NCI-H446 (cell line): ENCODE results near the gene SYTL5.

Source experiments
- DNase-seq, 2 experiments: peaks; one replicate each; lab custom pipeline; 2025; lab: John Stamatoyannopoulos, UW

Gene SYTL5

DNA sequence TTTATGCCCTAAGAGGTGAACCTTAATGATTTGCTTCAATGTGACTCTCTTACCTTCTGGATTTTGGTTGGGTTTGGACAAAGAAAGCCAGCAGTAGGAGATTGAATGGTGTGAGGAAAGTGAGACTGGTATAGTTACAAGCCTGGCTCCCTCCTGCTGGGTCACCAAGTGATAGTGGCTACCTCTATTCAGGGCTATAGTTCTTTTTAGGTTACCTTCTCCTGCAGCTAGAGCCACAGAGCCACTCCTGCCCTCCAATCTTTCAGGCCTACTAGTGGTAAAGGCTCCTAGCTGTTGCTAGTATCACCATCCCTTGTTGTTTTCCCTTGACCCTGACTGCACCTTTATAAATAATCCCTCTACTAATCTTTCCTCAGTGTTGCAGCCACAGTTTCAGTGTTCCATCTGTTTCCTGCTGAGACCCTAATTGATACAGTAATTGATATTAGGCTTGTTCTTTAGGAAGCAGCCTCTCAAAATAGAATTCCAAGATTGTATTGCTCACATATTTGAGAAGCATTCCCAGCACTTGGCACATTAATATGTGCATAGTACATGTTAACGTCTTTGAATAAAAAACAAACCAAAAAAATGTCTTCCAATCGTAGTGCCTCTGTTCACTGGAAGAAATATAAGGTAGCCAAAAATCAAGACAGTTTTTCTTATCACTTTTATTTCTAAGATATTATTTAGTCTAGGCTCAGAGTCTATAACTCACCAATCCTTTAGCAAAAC lies 132.0 kb downstream of the SYTL5 start:
- no peak for DNase-seq

DNA sequence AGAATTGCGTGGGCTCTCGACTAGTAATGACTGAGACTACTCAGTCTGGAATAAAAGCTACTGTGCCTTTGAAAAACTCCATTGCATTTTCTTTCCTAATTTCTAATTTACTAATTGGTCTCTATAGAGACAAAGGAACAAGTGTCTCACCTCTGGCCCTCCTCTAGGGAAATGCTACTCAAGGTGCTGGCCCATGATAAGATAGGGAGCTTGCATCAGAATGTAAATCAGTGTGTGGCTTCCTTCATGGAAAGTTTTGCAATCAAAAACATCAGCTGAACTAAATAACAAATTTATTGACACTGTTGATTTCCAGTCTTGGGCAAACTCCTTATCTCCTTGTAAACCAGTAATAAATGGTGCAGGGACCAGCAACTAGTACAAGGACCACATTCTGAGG lies 132.5 kb downstream of the SYTL5 start:
- DNase-seq: no peak

DNA sequence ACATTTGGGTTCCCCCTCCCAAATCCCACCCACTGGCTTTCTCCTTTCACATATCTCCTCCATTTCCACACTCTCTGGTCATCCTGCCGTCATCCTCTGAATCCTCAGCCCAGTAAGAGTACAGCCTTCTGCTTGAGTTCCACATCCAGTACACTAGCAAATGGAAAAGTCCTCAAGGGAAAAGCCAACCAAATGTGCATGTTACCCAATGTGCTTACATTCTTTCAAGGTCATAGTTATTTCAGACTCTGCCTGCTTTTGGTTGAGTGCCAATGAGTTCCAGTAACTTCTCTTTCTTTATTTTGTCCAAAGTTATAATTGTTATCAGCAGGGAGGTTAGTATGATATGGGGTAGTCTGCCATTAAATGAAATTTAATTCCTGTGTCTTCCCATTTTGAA lies 136.3 kb downstream of the SYTL5 start:
- DNase-seq: no peak

DNA sequence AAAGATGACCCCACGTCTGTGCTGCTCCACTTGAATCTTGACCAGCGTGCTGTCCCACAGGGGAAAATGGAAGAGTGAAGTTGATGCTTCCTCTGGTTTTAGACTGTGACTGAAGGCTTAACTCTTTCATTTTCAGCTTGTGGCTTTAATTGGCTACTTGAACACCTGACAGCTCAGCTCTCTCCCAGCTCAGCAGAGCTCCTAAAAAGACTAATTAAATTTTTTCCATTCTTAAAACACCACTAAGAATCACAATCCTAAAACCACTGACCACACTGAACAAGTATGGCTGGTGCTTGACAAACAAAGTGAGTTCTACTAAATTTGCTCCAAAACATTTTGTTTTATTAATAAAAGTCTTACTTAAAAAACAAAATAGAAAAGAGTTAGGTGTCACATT lies 142.7 kb downstream of the SYTL5 start:
- no peak for DNase-seq

DNA sequence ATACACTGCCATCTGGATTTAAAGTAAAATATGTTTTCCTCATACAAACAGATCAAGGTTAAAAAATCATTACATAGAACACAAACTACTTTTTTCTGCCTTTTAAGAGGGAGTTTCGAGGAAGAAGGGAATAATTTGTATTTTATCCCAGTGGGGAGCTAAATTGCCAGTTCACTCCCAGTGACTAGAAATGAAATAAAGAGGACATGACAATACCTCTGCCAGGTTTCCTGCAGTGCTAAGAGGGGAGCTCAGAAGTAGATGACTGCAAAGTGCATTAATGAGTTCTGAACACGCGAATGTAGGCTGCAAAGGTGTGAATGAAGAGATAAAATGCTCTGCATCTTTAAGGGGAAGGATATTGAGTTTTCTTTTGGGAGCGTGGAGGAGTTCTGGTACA lies 144.6 kb downstream of the SYTL5 start:
- no peak for DNase-seq

DNA sequence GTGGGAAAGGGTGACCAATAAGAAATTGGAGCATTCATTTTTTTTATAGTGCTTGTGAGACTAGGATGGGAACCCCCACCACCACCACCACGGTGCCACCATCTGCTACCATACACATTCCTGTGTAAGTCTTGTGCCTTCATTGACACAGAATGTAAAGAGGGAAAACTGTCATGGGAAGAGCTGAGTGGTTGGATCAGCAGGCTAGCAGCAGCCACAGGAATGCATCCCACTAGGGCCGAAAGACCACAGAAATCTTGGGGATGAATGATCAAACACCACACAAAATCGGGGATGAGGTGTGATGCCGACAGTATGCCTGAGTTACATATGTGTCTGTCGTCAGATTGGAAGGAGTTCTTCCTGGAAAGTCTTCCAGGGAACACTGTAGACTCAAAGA lies 145.1 kb downstream of the SYTL5 start:
- DNase-seq: no peak

DNA sequence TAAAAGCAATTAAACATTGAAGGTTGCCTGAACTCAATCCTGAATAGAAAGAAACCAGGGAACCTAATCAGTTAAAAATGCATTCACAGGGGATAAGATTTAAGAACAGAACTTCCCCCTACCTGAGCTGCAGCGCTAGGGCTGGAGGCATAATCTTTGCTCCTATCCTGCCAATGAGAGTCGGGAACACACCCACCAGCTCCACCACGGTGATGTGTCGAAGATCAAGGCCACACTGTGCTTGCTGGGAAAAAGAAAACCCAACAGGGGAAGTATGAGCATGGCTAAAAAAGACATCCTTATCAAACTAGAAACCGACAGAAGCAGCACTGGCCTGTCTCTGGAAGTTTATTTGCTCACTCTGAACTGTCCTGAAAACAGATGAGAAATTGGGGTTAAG lies 148.0 kb downstream of the SYTL5 start:
- DNase-seq: no peak

DNA sequence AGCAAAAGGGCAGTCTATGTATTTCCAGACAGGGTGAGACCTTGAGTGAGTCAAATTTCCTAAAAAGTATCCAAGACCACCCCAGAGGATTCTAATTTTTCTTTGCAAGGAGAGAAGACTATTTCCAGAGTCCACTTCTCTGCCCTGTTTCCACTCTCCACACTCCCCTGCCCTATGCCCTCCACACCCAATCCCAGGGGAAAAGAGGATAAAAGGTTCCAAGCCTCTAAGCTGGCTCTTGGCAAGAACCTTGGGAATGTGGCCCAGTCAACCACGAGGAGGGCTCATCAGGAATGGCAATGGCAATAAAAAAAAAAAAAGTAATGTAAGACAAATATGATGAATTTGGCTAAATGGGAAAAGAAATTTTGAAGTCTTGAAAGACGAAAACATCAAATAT lies 148.5 kb downstream of the SYTL5 start:
- DNase-seq: peak in 1 of 2 experiments; percentile 37

DNA sequence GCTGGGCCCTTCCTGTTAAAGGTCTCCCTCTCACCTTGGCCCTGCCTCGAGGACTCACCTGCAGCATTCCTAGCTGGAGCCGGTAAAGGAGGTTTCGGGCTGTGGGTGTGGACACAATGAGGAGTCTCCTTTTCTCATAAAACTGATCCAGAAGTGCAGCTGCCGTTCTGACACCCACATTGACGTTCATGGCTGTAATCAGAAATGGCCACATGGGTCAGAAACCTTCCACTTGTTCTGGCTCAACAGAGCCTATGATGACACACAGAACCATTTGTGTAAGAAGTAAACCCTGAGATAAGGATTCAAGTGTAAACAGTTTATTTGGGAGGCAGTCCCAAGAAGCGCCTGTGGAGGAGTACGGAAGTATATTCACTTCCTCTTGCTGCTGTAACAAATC lies 150.5 kb downstream of the SYTL5 start:
- DNase-seq: no peak

DNA sequence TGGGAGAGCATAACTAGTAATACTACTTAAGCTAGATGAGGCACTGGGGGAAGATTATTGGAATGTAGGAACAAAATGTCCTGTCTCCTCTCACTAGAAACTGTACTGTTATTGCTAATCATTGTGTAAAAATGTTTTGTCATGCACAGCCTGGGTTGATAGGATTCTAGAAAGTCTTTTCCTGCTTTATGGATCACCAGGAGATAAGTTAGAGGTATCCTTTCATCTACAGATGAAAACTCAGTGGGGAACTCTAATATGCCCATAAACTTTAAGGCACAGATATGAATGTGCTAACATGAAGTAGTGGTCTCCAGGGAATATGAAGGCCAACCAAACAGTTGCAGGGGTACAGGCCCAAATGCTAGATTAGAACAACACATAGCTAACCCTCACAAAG lies 156.8 kb downstream of the SYTL5 start:
- DNase-seq: no peak

DNA sequence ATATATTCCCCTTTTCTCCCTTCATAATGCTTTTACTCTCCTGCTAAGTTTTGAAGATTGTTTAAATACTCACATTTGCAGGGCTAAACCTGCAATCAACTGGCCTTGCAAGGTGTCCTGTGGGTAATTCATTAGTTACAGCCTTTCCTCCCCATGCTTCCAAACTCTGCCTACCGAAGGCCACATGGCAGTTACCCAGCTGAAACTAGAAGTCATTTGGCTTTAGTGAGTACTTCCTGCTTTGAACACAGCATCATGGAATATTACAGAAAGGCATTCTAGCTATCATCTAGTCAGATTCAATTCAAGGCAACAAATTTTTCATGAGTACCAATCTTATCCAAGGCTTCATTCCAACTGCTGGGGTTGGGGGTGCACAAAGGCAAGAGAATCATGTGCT lies 158.7 kb downstream of the SYTL5 start:
- no peak for DNase-seq

DNA sequence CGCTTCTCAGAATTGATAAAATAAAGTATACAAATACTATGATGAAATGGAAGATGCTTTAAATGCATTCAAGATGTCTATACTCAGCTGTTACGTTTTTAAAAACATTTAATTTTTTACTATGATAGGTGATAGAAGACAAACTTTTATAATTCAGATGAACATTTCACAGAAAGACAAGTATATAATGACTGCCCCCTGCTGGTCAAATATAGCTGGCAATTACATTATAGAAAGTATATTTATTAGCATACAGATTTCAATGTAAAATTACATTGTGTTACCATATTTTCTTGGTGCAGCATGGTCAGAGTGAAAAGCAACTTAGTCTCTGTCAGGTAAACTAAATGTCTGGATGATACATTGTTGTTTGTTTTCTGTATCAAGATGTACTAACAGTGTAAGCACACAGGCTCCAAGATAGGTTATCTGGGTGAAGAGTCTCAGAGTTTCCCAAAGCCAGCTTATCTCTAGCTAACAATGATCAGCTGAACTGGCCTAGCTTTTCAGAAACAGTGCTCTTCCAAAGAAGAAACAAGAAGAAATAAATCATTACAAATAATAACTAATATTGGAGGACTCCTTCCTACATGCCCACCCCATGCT lies 160.2 kb downstream of the SYTL5 start:
- DNase-seq: peak; percentile 12 to 53

DNA sequence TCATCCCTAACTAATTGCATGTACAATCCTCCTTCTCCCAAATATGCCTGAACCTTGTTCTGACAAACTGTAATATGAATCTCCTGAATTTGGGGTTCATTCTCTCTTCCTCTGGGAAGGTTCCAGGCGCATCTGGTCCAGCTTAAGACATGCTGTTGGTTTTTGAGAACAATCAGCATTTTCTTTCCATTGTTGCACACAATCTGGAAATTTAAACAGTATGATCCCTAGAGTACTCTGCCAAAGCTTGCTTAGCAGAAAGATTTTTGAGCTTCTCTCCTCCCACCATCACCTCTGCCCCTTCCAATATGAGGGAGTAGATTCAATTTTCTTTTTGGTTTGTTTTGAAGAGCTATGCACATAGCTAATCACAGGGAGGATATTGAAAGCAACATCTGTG lies 164.2 kb downstream of the SYTL5 start:
- DNase-seq: no peak

DNA sequence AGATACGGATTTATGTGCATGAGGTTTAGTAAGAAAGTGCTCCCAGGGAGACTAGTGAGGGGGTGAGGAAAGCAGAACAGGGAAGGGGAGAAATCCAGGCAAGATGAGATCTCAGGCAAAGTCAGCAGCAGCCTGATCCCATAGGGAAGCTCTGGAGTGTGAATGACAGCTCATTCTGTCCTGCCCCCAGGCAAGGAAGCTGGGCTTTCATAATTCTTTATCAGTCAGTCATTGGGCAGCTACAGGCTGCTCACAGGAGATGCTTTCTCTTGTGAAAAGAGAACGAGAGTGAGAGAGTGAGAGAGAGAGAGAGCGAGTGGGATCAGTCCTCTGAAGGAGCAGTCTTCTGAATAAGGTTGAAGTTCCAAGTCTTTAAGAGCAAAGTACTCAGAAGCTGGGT lies 166.2 kb downstream of the SYTL5 start:
- no peak for DNase-seq

DNA sequence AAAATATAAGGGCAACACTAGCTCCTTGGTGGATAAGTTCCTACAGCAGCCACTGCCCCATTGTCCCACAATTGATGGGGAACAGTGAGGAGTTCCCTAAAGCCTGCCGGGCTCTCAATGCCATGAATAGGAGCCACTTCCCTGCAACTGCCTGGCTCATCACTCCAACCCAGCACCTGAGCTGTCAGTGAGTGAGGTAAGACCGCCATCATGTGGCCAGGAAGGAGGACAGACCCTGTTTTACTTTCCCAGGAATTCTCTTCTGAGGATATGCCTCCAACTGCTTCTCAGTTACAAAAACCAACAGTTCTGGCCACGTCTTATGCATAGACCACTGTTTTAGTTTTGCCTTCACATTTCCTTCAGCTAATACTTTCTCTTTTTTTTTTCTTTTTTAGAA lies 168.8 kb downstream of the SYTL5 start:
- peak; percentile 25 to 62 for DNase-seq

DNA sequence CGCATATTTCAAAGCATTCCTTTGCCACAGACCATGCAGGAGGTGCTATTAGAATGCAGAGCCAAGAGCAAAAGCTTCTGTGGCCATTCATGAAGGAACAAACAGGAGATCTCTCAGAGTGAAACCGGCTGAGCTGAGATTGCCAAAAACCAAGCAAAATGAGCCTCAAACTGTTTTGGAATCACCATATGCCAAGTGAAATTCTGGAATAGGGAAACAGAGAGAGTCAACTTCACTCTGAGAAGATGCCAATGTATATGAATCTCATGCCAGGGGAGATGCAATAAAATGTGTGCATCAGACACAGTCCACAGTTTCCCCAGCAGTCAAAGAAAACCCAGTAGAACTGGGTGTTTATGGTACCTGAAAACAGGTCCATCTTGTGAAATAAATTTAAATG lies 172.0 kb downstream of the SYTL5 start:
- DNase-seq: peak in 1 of 2 experiments; percentile 59
